Panc1 (cell line): ENCODE results near the gene GPATCH8. TPM values are rescaled to one million over a fixed set of nuclear protein-coding genes. Genes with fewer than 3 reads are reported as not detected.

Experiments
- ATAC-seq: fragments of 200-7000 bp; cut with Tn5 transposase; 2 replicates; pipeline ENCODE4 v1.9.1; 2020; ENCODE audit warnings: mild to moderate bottlenecking, moderate library complexity
- BruUV-seq: library from RNA; stranded (reverse); fragments of 400-500 nt; replicated peaks from 2 replicates; lab custom pipeline; 2021; lab: Mats Ljungman, UMichigan
- CTCF ChIA-PET: fragments of 300-600 bp; sonication (Branson Sonifier 250); formaldehyde crosslinking; loops from one replicate; lab custom pipeline; 2022; ENCODE audit warnings: antibody characterized with exemption; lab: Charles Lee
- POLR2A ChIA-PET: fragments of 300-600 bp; sonication (Branson Sonifier 250); formaldehyde crosslinking; loops from one replicate; lab custom pipeline; 2022; ENCODE audit warnings: antibody characterized with exemption; lab: Charles Lee
- DNase-seq: peaks from one replicate; pipeline ENCODE4 v3.0.0-alpha.2; 2010; ENCODE audit warnings: low read depth, low spot score
- H3K27ac ChIP-seq: 2 replicates; pipeline ENCODE4 v1.5.1; 2011; ENCODE audit warnings: mild to moderate bottlenecking, low read length, inconsistent platforms
- H3K27me3 ChIP-seq: fragments of 200-500 bp; sonication (Bioruptor generic); 2 replicates; pipeline ENCODE4 v1.6.0; 2014; ENCODE audit warnings: low read length, inconsistent platforms; ENCODE audit not compliant: control insufficient read depth, insufficient read depth
- H3K36me3 ChIP-seq: fragments of 200-500 bp; sonication (Bioruptor generic); 2 replicates; pipeline ENCODE4 v1.5.1; 2014; ENCODE audit warnings: inconsistent platforms, mild to moderate bottlenecking, low read length, moderate library complexity; ENCODE audit not compliant: control insufficient read depth, insufficient read depth
- H3K4me1 ChIP-seq: 2 replicates; pipeline ENCODE4 v1.5.1; 2011; ENCODE audit warnings: inconsistent platforms, mild to moderate bottlenecking, low read length, moderate library complexity; ENCODE audit not compliant: control insufficient read depth, insufficient read depth
- H3K4me3 ChIP-seq, 2 experiments: 2 replicates each; pipeline ENCODE4 v1.5.1; 2011 to 2012; ENCODE audit warnings: low read depth in 2 of 2, low read length in 2 of 2, mild to moderate bottlenecking in 2 of 2, inconsistent platforms in 1 of 2, moderate library complexity in 1 of 2
- H3K9me3 ChIP-seq: fragments of 200-500 bp; sonication (Bioruptor generic); 2 replicates; pipeline ENCODE4 v1.5.1; 2014; ENCODE audit warnings: low read depth, mild to moderate bottlenecking, inconsistent platforms, low read length, moderate library complexity; ENCODE audit not compliant: control insufficient read depth, insufficient read depth
- POLR2AphosphoS5 ChIP-seq: IDR thresholded peaks from 2 replicates; pipeline ENCODE4 v1.6.1; 2012; ENCODE audit warnings: mild to moderate bottlenecking, low read depth, low read length, moderate library complexity
- SIN3A ChIP-seq: IDR thresholded peaks from 2 replicates; pipeline ENCODE4 v1.6.1; 2012; ENCODE audit warnings: low read depth, mild to moderate bottlenecking, low read length, moderate library complexity, borderline replicate concordance; ENCODE audit not compliant: insufficient read depth
- TCF7L2 ChIP-seq: IDR thresholded peaks from 2 replicates; pipeline ENCODE4 v1.6.1; 2011; ENCODE audit warnings: mild to moderate bottlenecking, low read depth, low read length, inconsistent platforms
- in situ Hi-C: cut with HindIII; loops from 2 replicates; pipeline ENCODE4 v1.10.0; 2016; ENCODE audit warnings: low sequenced_read_pairs, low pct_unique_long_range_greater_than_20kb
- intact Hi-C: fragments of 100-400 bp; cut with micrococcal nuclease; formaldehyde crosslinking; loops from one replicate; pipeline ENCODE4 v1.10.0; 2022; ENCODE audit not compliant: unreplicated experiment
- total RNA-seq: library from RNA; stranded (reverse); gene quantifications from one replicate; pipeline ENCODE4 v1.2.1, GENCODE V29; 2021; ENCODE audit not compliant: unreplicated experiment
- TF ChIP-seq, protein P1 (sequence below), 2 experiments: IDR thresholded peaks; 2 replicates each; pipeline ENCODE4 v1.6.1; 2011 to 2012; ENCODE audit warnings: low read depth in 2 of 2, control low read depth in 1 of 2, low read length in 1 of 2, mild to moderate bottlenecking in 1 of 2, moderate library complexity in 1 of 2; ENCODE audit not compliant: insufficient read depth in 1 of 2
- TF ChIP-seq, protein P2 (sequence below): fragments of 450-650 bp; IDR thresholded peaks from 2 replicates; pipeline ENCODE4 v1.5.1; 2017; ENCODE audit warnings: mild to moderate bottlenecking

GPATCH8 gene
- total RNA-seq, 1 experiment from 2014 or later: 30.8 TPM

DNA sequence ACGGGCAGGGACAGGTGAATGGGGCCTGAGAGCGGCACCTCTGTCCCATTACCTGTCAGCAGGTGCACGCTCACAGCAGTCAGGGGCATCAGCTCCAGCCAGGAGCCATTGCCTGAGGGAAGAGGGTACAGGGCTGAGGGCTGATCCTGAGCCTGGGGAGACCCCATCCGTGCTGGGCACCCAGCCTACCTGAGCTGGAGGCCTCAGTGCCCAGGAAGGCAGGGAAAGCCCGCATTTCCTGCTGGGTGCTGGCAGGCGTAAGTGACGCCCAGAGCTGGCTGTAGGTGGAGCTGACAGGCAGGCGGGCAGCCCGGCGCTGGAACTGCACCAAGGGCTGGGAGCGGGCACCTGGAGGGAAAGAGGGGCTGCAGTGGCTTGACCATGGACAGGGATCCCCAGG is 147.0 kb downstream of the GPATCH8 start:
- POLR2A ChIA-PET: no interaction called here

DNA sequence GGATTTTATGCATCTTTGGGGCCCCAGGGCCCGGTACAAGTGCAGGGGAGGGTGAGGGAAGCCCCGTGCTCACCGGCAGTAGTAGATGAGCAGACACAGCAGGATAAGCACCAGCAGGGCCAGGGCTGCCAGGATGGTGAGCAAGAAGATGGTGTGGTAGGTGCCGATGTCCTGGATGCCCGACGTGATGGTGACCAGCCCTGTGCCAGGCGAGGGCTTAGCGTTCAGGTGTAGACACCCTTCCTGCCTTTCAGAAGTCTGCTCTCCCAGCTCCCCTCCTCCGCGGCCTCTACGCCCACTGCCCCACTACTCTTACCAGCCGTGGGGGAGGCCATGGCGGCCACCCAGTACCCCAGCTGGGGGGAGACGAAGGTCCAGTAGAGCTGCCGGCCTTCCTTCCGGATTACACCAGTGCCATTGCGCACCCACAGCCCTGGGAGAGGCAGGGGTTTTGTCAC is 147.5 kb downstream of the GPATCH8 start:
- no peak for TF ChIP-seq TCF7L2
- TF ChIP-seq, protein P1, sequence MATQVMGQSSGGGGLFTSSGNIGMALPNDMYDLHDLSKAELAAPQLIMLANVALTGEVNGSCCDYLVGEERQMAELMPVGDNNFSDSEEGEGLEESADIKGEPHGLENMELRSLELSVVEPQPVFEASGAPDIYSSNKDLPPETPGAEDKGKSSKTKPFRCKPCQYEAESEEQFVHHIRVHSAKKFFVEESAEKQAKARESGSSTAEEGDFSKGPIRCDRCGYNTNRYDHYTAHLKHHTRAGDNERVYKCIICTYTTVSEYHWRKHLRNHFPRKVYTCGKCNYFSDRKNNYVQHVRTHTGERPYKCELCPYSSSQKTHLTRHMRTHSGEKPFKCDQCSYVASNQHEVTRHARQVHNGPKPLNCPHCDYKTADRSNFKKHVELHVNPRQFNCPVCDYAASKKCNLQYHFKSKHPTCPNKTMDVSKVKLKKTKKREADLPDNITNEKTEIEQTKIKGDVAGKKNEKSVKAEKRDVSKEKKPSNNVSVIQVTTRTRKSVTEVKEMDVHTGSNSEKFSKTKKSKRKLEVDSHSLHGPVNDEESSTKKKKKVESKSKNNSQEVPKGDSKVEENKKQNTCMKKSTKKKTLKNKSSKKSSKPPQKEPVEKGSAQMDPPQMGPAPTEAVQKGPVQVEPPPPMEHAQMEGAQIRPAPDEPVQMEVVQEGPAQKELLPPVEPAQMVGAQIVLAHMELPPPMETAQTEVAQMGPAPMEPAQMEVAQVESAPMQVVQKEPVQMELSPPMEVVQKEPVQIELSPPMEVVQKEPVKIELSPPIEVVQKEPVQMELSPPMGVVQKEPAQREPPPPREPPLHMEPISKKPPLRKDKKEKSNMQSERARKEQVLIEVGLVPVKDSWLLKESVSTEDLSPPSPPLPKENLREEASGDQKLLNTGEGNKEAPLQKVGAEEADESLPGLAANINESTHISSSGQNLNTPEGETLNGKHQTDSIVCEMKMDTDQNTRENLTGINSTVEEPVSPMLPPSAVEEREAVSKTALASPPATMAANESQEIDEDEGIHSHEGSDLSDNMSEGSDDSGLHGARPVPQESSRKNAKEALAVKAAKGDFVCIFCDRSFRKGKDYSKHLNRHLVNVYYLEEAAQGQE (IDR thresholded peaks at IDR 0.05; ENCODE audit: insufficient read depth in 1 of 2, low read depth in 2 of 2, low read length in 1 of 2): no peak
- TF ChIP-seq, protein P2, sequence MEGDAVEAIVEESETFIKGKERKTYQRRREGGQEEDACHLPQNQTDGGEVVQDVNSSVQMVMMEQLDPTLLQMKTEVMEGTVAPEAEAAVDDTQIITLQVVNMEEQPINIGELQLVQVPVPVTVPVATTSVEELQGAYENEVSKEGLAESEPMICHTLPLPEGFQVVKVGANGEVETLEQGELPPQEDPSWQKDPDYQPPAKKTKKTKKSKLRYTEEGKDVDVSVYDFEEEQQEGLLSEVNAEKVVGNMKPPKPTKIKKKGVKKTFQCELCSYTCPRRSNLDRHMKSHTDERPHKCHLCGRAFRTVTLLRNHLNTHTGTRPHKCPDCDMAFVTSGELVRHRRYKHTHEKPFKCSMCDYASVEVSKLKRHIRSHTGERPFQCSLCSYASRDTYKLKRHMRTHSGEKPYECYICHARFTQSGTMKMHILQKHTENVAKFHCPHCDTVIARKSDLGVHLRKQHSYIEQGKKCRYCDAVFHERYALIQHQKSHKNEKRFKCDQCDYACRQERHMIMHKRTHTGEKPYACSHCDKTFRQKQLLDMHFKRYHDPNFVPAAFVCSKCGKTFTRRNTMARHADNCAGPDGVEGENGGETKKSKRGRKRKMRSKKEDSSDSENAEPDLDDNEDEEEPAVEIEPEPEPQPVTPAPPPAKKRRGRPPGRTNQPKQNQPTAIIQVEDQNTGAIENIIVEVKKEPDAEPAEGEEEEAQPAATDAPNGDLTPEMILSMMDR: no peak
- TF ChIP-seq SIN3A: no peak
- no peak for TF ChIP-seq POLR2AphosphoS5
- BruUV-seq: no TSS peak
- DNase-seq (no peak), ATAC-seq (no peak)
- Histone ChIP-seq H3K4me1 (no peaks in the 10 kb centered on the region; the same call in 1 of the 2 replicates), H3K4me3 (no peak overlapping the region), H3K27me3 (no peaks in the 10 kb centered on the region), H3K36me3 (no peaks in the 10 kb centered on the region), H3K9me3 (no peaks in the 10 kb centered on the region), H3K27ac (no peak overlapping the region)
- in situ Hi-C loops (no loop called here), intact Hi-C loops (no loop called here)
- ChIA-PET CTCF (interaction anchor here (0.6 kb wide), 1 partner anchor 258 kb away, joined by 3 read pairs; no protein-coding TSS in a partner anchor), POLR2A (no interaction called here)

More for the DNA sequence above, 147.0 kb downstream of the GPATCH8 start:
- no peaks in the 10 kb centered on the region for H3K36me3 ChIP-seq
- no peak for DNase-seq
- no peak for TF ChIP-seq SIN3A
- TF ChIP-seq, protein P2: peak; percentile 11; the same call in 1 of the 2 replicates
- no peak overlapping the region for H3K27ac ChIP-seq
- H3K4me1 ChIP-seq: peaks cover 6% of the 10 kb centered on the region; the same call in 1 of the 2 replicates
- ATAC-seq: no peak
- intact Hi-C loops (no loop called here), in situ Hi-C loops (no loop called here)
- H3K27me3 ChIP-seq: no peaks in the 10 kb centered on the region
- H3K4me3 ChIP-seq: no peak overlapping the region
- BruUV-seq: no TSS peak
- H3K9me3 ChIP-seq: no peaks in the 10 kb centered on the region
- CTCF ChIA-PET: no interaction called here
